Mesenchymal stem cell (in vitro differentiated cells and primary cell): Measurements from ENCODE around the gene DENND2C.

ENCODE experiments used
- DNase-seq: peaks from one replicate; pipeline ENCODE4 v3.0.0-alpha.2; 2013
- H2AFZ ChIP-seq: one replicate; pipeline ENCODE4 v1.6.1; 2013; ENCODE audit warnings: low read depth, mild to moderate bottlenecking, control low read depth, inconsistent platforms, low read length, moderate library complexity
- H2AK5ac ChIP-seq: 2 replicates; pipeline ENCODE4 v1.6.1; 2013; ENCODE audit warnings: low read length, moderate library complexity, mild to moderate bottlenecking, inconsistent platforms; ENCODE audit not compliant: severe bottlenecking
- H2BK120ac ChIP-seq: one replicate; pipeline ENCODE4 v1.6.1; 2013; ENCODE audit warnings: low read depth, mild to moderate bottlenecking, inconsistent platforms, low read length, moderate library complexity
- H2BK12ac ChIP-seq, 2 experiments: one replicate each; pipeline ENCODE4 v1.6.1; 2013; ENCODE audit warnings: inconsistent platforms in 2 of 2, low read length in 2 of 2, mild to moderate bottlenecking in 2 of 2, moderate library complexity in 2 of 2, control low read depth in 1 of 2
- H2BK15ac ChIP-seq: one replicate; pipeline ENCODE4 v1.6.1; 2013; ENCODE audit warnings: mild to moderate bottlenecking, low read depth, inconsistent platforms; ENCODE audit not compliant: poor library complexity, severe bottlenecking
- H2BK5ac ChIP-seq: 2 replicates; pipeline ENCODE4 v1.6.1; 2013; ENCODE audit warnings: low read depth, mild to moderate bottlenecking, low read length, control low read depth, inconsistent platforms; ENCODE audit not compliant: poor library complexity, severe bottlenecking
- H3K14ac ChIP-seq, 2 experiments: one replicate each; pipeline ENCODE4 v1.6.1; 2013; ENCODE audit warnings: inconsistent platforms in 2 of 2, low read length in 2 of 2, control low read depth in 1 of 2, mild to moderate bottlenecking in 1 of 2, moderate library complexity in 1 of 2
- H3K18ac ChIP-seq, 2 experiments: one replicate each; pipeline ENCODE4 v1.6.1; 2013; ENCODE audit warnings: inconsistent platforms in 2 of 2, low read length in 2 of 2, control low read depth in 1 of 2, low read depth in 1 of 2, mild to moderate bottlenecking in 1 of 2
- H3K23ac ChIP-seq, 2 experiments: one replicate each; pipeline ENCODE4 v1.6.1; 2013; ENCODE audit warnings: inconsistent platforms in 2 of 2, low read length in 2 of 2, mild to moderate bottlenecking in 2 of 2, moderate library complexity in 2 of 2, control low read depth in 1 of 2
- H3K27ac ChIP-seq: 2 replicates; pipeline ENCODE4 v1.5.1; 2013; ENCODE audit warnings: mild to moderate bottlenecking, moderate library complexity, low read length, control low read depth, inconsistent platforms; ENCODE audit not compliant: poor library complexity, severe bottlenecking
- H3K27me3 ChIP-seq, 2 experiments: 2 replicates each; pipeline versions ENCODE4 v1.6.1 to v1.7.0; 2013; ENCODE audit warnings: low read length in 2 of 2, mild to moderate bottlenecking in 2 of 2, moderate library complexity in 2 of 2, control low read depth in 1 of 2, inconsistent platforms in 1 of 2; ENCODE audit not compliant: control insufficient read depth in 1 of 2, insufficient read depth in 1 of 2
- H3K36me3 ChIP-seq, 2 experiments: 2 replicates each; pipeline versions ENCODE4 v1.6.1 to v1.7.0; 2013; ENCODE audit warnings: low read length in 2 of 2, control low read depth in 1 of 2, inconsistent platforms in 1 of 2, low read depth in 1 of 2, mild to moderate bottlenecking in 1 of 2; ENCODE audit not compliant: insufficient read depth in 2 of 2, control insufficient read depth in 1 of 2
- H3K4ac ChIP-seq, 2 experiments: one replicate each; pipeline ENCODE4 v1.6.1; 2013; ENCODE audit warnings: inconsistent platforms in 2 of 2, low read length in 2 of 2, mild to moderate bottlenecking in 2 of 2, moderate library complexity in 2 of 2, control low read depth in 1 of 2, low read depth in 1 of 2
- H3K4me1 ChIP-seq: 2 replicates; pipeline ENCODE4 v1.6.1; 2013; ENCODE audit warnings: low read depth, low read length, control low read depth; ENCODE audit not compliant: control insufficient read depth, insufficient read depth
- H3K4me2 ChIP-seq: 2 replicates; pipeline ENCODE4 v1.6.1; 2013; ENCODE audit warnings: low read length, mild to moderate bottlenecking, inconsistent platforms; ENCODE audit not compliant: poor library complexity, severe bottlenecking
- H3K4me3 ChIP-seq, 2 experiments: 2 replicates each; pipeline versions ENCODE4 v1.5.1 to v1.7.0; 2013; ENCODE audit warnings: low read length in 2 of 2, mild to moderate bottlenecking in 2 of 2, control low read depth in 1 of 2, low read depth in 1 of 2; ENCODE audit not compliant: insufficient read depth in 1 of 2
- H3K79me1 ChIP-seq: replicated peaks from 2 replicates; pipeline ENCODE4 v1.6.1; 2013; ENCODE audit warnings: mild to moderate bottlenecking, control low read depth, low read length, inconsistent platforms; ENCODE audit not compliant: poor library complexity, severe bottlenecking
- H3K9ac ChIP-seq: 2 replicates; pipeline ENCODE4 v1.7.0; 2013; ENCODE audit warnings: mild to moderate bottlenecking, low read length, moderate library complexity
- H3K9me3 ChIP-seq: 2 replicates; pipeline ENCODE4 v1.7.0; 2013; ENCODE audit warnings: mild to moderate bottlenecking, low read length; ENCODE audit not compliant: control insufficient read depth
- H4K8ac ChIP-seq: one replicate; pipeline ENCODE4 v1.6.1; 2013; ENCODE audit warnings: inconsistent platforms, mild to moderate bottlenecking, low read length, moderate library complexity
- H4K91ac ChIP-seq: one replicate; pipeline ENCODE4 v1.6.1; 2013; ENCODE audit warnings: mild to moderate bottlenecking, low read length, inconsistent platforms
- WGBS: methylation state at CpG from one replicate; pipeline ENCODE4 v1.1.7; 2013; ENCODE audit warnings: mixed read lengths; 5-methylcytosine and 5-hydroxymethylcytosine counted together

DENND2C gene

DNA sequence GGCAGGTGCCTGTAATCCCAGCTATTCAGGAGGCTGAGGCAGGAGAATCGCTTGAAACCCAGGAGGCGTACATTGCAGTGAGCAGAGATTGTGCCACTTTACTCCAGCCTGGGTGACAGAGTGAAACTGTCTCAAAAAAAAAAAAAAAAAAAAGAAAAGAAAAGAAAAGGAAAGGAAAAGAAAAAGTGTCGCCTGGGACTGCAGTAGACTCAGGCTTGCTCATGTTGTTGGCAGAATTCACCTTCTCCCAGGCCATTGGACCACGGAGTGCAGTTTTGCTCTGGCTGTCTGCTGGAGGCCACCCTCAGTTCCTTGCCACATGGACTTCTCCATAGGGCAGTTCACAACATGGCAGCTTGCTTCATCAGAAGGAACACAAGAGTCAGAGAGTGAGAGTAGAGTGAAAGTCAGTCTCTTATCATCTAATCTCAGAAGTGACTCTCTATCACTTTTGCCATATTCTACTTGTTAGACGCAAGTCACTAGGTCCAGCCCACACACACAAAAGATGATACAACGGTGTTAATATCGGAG, 117.7 kb downstream of the DENND2C start:
- Histone ChIP-seq H3K4me2 (no peak overlapping the region), H2AK5ac (no peak overlapping the region), H3K4me1 (no peaks in the 10 kb centered on the region), H3K9me3 (no peaks in the 10 kb centered on the region), H3K27me3 (no peaks in the 10 kb centered on the region), H2BK120ac (no peak overlapping the region), H3K36me3 (no peaks in the 10 kb centered on the region), H3K14ac (no peak overlapping the region), H4K8ac (no peak overlapping the region), H2AFZ (no peak overlapping the region), H2BK12ac (no peak overlapping the region), H3K9ac (no peak overlapping the region), H3K4me3 (no peak overlapping the region), H3K23ac (no peak overlapping the region), H3K79me1 (no peaks in the 10 kb centered on the region), H3K27ac (no peak overlapping the region), H4K91ac (no peak overlapping the region), H2BK15ac (no peak overlapping the region), H3K18ac (no peak overlapping the region), H2BK5ac (no peak overlapping the region), H3K4ac (no peak overlapping the region)
- WGBS, result 93% methylated on average over 7 of the region's 7 CpGs
- DNase-seq, result no peak

DNA sequence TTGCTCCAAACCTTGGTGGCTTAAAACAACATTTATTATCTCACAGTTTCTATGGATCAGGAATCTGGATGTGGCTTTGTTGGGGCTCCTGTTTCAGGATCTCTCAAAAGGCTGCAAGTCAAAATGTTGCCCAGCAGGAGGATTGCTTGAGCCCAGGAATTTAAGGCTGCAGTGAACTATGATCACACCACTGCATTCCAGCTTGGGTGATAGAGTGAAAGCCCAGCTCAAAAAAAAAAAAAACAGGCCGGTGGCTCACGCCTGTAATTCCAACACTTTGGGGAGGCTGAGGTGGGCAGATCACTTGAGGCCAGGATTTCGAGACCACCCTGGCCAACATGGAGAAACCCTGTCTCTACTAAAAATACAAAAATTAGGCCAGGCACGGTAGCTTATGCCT, 118.4 kb downstream of the DENND2C start:
- Histone ChIP-seq H3K18ac (no peak overlapping the region), H3K4ac (no peak overlapping the region), H3K4me1 (no peaks in the 10 kb centered on the region), H3K23ac (no peak overlapping the region), H4K8ac (no peak overlapping the region), H3K27ac (no peak overlapping the region), H3K4me3 (no peak overlapping the region), H3K9me3 (no peaks in the 10 kb centered on the region), H4K91ac (no peak overlapping the region), H3K27me3 (no peaks in the 10 kb centered on the region), H3K79me1 (no peaks in the 10 kb centered on the region), H2BK12ac (no peak overlapping the region), H3K4me2 (no peak overlapping the region), H3K9ac (no peak overlapping the region), H2AFZ (no peak overlapping the region), H2BK120ac (no peak overlapping the region), H2BK5ac (no peak overlapping the region), H3K14ac (no peak overlapping the region), H3K36me3 (no peaks in the 10 kb centered on the region), H2BK15ac (no peak overlapping the region), H2AK5ac (no peak overlapping the region)
- DNase-seq, result no peak
- WGBS, result 84% methylated on average over 4 of the region's 4 CpGs

DNA sequence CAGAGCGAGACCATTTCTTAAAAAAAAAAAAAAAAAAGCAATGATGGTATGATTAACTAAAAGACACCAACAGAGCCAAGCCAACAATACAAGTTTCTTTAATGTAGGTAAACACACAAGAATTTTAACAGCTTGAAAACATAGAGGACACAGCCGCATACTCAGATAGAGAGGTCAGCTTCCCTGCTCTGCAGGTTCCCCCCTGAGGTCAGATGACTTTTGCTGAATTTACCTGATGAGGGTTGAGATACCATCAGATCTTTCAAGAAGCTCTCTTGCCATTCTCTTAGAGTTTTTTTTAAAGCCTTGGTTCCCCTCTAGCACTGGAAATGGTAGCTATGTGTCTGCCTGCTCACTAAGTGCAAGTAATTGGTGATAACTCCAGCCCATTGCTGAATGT, 119.5 kb downstream of the DENND2C start:
- no peak overlapping the region for H3K4me3 ChIP-seq
- no peak for DNase-seq
- no peaks in the 10 kb centered on the region for H3K27me3 ChIP-seq
- no peak overlapping the region for H3K27ac ChIP-seq
- H3K4me1 ChIP-seq, result no peaks in the 10 kb centered on the region
- H2AFZ ChIP-seq, result no peak overlapping the region
- no peak overlapping the region for H4K8ac ChIP-seq
- H3K18ac ChIP-seq, result no peak overlapping the region
- no peak overlapping the region for H3K4me2 ChIP-seq
- H3K14ac ChIP-seq, result no peak overlapping the region
- H2BK5ac ChIP-seq, result no peak overlapping the region
- H3K79me1 ChIP-seq, result no peaks in the 10 kb centered on the region
- no peak overlapping the region for H2AK5ac ChIP-seq
- H3K36me3 ChIP-seq, result no peaks in the 10 kb centered on the region
- no peak overlapping the region for H3K23ac ChIP-seq
- 100% methylated on average over 1 of the region's 2 CpGs for WGBS
- no peak overlapping the region for H3K4ac ChIP-seq
- no peaks in the 10 kb centered on the region for H3K9me3 ChIP-seq
- H2BK15ac ChIP-seq, result no peak overlapping the region
- no peak overlapping the region for H3K9ac ChIP-seq
- H2BK120ac ChIP-seq, result no peak overlapping the region
- H4K91ac ChIP-seq, result no peak overlapping the region
- H2BK12ac ChIP-seq, result no peak overlapping the region

DNA sequence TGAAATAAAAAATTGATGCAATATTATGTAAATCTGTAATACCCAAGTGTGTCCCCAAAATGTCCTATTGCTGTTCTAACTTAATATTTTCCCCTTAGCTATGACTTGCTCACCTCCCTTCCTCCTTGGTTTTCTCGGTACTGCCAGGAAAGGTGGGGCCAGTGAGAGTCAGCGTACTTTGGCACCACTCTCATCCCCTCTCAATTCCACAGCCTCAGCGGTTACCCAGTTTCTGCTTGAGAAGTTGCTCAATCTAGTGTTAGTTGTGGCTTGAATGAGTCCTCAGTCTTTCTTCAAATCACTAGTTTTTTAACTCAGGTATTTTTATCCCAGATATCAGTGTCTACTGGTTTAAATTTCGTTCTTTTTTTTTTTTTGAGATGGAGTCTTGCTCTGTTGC, 120.7 kb downstream of the DENND2C start:
- Histone ChIP-seq H3K18ac (no peak overlapping the region), H3K79me1 (no peaks in the 10 kb centered on the region), H4K8ac (no peak overlapping the region), H3K14ac (no peak overlapping the region), H3K36me3 (no peaks in the 10 kb centered on the region), H2BK15ac (no peak overlapping the region), H3K4me3 (no peak overlapping the region), H3K27ac (no peak overlapping the region), H2BK5ac (no peak overlapping the region), H3K9me3 (no peaks in the 10 kb centered on the region), H2AK5ac (no peak overlapping the region), H4K91ac (no peak overlapping the region), H3K4me1 (no peaks in the 10 kb centered on the region), H2AFZ (no peak overlapping the region), H2BK120ac (no peak overlapping the region), H3K9ac (no peak overlapping the region), H2BK12ac (no peak overlapping the region), H3K23ac (no peak overlapping the region), H3K27me3 (no peaks in the 10 kb centered on the region), H3K4me2 (no peak overlapping the region), H3K4ac (no peak overlapping the region)
- 79% methylated on average over 3 of the region's 4 CpGs for WGBS
- no peak for DNase-seq
